Sigmoid colon (tissue), 4 donors: ENCODE data around the gene MPLKIP.

Experiments
- CTCF ChIP-seq, 4 experiments: fragments of 450-650 bp in 3 of 4; fragments of 200-600 bp in 1 of 4; IDR thresholded peaks; one replicate each; pipeline ENCODE4 v1.5.1; 2016 to 2019; ENCODE audit warnings: antibody characterized with exemption in 4 of 4, mild to moderate bottlenecking in 3 of 4, moderate library complexity in 2 of 4
- POLR2AphosphoS5 ChIP-seq, 4 donors: sonication (generic); formaldehyde crosslinking; IDR thresholded peaks; one replicate each; pipeline ENCODE4 v1.6.1; 2017; ENCODE audit warnings: antibody characterized with exemption in 4 of 4

GRCh38 chr7:40122940-40123254 is 11.5 kb downstream of the MPLKIP start:
- TF ChIP-seq CTCF (IDR thresholded peaks at IDR 0.05), result no peak
- no peak for TF ChIP-seq POLR2AphosphoS5 (IDR thresholded peaks at IDR 0.05)
